Suppressor macrophage treated with lipopolysaccharide for 1 hour (primary cell): Measurements from ENCODE around the gene VPS35.
"Not testable (repeated sequence)": the region's sequence is repeated elsewhere in the genome, so short reads cannot be mapped to it uniquely, and the experiment has no call there.

Source experiments
- DNase-seq, 3 donors: peaks; one replicate each; pipeline ENCODE4 v3.0.0-alpha.2; 2020 to 2022

VPS35 gene

DNA sequence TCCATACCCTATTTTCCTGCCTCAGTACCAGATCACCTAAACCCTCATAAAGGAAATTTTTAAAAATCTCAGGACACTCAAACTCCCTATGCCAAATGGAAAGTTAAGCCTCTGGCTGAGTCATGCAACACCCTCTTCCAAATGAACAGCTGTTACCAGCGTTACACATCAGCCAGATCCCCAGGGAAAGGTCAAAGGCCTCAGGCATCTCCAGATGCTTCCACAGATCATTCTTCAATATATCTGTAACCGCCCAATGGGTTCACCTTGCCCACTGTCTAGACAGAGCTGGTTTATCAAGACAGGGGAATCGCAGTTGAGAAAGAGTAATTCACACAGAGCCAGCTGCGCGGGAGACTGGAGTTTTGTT, 38.7 kb downstream of the VPS35 start:
- no peak for DNase-seq

DNA sequence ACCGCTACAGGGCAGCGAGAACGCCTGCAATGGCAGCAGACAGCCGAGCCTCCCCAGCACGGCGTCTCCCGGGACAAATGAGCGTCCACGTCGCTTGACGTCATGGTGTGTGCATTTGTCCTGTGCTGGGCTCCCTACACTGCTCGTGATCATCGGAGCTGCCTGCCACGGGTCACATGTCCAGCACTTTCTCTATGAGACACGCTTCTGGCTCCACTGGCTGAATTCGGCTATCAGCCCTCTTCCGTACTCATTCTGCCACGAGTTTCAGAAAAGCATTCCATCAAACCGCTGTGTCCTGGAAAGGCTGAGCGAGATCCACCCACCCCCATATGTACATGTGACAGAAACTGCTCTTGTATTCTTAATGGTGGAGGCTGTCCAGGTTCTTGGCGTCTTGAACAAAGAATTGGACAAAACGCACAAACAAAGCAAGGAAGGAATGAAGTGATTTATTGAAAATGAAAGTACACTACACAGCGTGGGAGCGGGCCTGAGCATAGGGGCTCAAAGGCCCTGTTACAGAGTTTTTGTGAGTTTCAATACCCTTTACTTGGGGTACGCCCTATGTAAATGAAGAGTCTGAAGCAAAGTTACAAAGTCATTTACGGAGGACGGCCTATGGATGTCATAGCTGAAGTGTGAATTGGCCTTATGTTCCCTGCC, 39.3 kb downstream of the VPS35 start:
- DNase-seq = no peak

DNA sequence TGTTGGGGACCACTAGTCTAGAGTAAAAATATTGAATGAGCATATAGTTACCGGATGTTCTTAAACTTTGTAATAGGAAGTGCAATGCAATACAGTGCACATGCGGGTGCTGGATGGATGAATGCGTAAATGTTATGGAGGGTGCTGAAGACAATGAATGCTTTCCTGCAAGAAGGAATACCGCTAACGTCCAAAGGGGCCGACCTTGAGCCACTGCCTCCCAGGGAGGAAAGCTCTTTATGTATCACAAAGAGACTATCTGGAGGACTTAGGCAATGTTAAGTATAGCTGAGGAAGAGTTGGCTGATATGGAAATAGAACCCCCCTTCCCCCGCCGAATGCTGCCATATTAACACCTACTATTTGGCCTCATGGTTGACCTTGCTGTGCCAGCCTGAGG, 40.3 kb downstream of the VPS35 start:
- DNase-seq = no peak

DNA sequence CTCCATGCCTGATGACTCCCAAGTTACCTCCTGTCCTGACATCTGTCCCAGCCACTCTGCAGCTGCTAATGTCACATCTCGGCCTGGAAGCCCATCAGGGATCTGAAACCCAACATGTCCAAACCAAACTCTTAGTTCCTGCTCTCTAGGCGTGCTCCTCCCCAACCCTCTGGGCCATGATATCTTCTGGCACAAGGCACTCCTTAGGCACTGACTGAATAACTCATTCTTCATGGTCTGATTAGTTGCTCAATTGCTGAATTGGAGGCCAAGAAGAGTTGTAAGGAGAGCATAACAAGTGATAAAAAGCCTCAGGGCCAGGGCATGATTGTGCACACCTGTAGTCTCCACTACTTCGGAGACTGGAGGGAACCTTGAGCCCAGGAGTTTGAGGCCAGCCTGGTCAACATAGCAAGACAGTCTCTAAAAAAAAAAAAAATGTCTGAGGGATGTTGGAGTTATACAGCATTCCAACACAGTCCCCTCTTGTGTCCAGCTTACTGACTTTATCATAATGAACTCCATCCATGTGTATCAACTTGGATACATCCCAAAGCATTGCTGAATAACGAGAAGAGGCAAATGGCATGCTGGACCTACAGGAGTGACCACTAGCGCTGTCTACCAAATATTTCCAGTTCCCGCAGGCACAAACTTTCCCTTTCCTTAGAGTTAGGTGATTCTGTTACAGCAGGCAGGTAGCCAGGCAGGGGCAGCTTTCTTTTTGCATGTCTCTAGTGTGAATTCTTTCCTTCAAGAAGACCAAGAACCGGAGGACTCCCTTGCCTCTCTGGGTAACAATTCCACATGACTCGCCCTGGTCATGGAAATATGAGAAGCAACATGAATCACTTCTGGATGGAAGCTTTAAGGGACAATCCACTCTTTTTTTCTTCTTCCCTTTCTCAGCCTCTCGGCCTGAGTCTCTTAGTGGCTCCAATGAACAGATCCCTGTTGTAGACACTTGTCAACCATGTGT, 49.7 kb downstream of the VPS35 start:
- DNase-seq = peak in 1 of 3 donors; percentile 19

DNA sequence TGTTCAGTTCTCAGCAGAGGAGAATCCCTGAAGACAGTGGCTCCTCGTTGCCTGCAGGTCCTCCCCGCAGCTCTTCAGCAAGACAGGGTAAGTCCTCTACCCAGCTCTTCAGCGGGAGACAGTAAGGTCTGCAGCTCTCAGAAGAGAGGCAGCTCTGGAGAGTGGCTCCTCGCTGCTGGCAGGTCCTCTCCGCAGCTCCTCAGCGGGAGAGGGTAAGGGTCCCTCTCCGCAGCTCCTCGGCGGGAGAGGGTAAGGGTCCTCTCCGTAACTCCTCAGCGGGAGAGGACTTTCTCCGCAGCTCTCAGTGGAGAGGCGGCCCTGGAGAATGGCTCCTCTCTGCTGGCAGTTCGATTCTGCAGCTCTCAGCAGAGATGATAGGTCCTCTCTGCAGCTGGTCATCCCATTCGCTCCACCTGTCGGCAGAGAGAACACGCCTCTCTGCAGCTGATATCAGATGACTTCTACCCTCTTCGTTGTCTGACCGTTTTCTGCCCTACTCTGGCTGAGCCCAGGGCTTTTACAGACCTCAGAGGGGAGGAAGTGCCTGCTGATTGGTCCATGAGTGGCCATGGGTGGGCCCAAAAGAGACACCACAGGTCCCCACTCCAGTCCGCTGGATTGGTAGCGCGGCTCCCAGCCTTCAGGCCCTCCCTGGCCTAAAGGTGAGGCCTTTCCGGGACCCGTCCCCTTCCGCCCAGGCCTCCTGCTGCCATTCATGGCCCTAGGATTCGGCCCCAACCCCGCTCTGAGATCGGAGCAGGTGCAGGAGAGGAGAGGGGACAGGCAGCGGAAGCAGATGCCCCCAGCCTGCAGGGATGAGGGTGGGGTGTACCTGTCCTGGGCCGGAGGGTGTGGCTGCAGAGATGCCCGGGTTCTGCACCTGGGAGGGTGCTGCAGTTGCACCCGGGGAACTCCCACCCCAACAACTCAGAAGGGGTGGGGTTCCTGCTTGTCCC, 55.9 kb downstream of the VPS35 start:
- DNase-seq = no peak

- DNase-seq = peak in 2 of 3 donors; percentile 22 to 24
These were observed 59.4 kb downstream of the VPS35 start for GRCh38 chr16:46629331-46630219.

DNA sequence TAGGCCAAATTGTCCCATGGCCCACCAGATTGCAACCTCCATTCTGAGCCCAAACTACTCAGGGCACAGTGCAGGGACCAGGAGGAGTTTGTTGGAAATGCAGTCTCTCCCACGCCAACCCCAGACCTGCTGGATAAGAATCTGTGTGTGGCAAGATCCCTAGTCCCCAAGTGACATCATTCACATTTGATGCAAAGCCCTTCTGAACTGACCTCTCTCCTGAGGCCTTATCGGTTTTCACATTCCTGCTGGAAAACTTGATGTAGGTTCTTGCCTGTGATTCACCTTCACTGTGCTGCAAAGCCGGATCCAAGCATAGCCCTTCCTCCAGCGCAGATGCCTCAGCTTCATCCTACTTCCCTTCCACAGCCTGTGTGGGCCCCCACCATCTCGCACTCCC, 61.2 kb downstream of the VPS35 start:
- no peak for DNase-seq

DNA sequence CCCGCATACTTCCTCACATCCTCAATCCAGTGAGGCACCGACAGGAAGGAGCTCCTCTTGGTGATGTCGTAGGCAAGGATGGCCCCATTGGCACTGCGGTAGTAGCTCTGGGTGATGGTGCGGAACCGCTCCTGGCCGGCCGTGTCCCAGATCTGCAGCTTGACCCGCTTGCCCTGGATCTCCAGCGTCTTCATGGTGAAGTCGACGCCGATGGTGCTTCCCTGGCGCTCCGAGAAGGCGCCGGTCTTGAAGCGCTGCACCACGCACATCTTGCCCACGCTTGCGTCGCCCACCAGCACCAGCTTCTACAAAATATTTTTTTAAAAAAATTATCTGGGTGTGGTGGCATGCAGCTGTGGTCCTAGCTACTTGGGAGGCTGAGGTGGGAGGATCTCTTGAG, 62.3 kb downstream of the VPS35 start:
- not testable (repeated sequence) for DNase-seq

DNA sequence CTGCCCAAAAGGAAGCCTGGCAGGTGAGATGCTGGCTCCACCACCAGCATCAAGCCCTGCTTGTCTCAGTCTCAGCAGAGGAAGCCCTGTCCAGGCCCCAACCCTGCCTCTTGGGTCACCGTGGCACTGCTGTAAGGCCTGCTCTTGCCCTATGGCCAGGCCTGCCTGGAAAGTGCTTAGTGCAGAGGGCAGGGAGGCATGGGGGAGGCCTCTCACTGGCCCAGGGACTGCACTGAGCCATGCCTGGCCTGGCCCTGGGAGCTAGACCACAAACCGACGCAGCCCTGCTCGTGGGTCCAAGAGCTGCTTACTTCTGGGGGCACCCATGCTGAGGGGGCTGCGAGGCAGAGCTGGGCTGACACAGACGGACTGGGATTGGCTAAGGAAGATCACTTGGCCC, 64.1 kb downstream of the VPS35 start:
- not testable (repeated sequence) for DNase-seq

DNA sequence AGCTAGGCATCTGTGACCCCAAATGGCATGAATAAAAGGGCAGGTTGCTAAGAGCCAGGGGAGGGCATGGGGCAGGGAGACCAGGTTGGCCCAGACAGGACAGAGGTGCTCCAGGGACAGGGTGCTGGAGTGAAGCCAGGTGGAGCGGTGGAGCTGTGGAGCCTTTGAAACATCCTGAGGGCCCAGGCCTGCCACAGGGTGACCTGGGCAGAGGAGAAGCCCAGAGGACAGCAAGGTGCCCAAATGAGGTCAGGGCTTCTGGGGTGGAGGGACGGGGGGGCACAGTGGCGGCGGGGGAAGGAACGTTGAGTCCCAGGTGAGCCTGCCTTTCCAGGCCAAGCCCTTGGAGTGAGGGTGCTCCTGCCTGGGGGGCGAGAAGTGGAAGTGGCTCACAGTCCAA, 65.3 kb downstream of the VPS35 start:
- not testable (repeated sequence) for DNase-seq

DNA sequence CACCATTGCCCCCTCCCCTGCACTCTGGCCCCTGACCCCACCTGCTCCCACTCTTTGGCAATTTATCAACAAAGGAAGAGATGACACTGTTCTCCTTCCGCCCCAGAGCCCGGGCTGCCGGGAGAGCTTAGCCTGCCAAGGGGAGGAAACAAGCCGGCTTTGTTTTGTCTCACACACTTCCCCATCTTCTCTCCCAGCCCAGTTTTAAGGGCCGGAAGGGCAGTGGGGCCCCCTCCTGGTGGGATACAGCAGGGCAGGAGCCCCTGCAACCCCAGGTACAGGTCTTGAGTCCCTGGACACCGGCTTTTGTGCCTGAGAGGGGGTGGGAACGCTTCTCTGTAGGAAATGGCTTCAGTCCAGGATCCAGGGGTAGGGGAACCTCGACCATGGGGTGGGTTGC, 65.7 kb downstream of the VPS35 start:
- not testable (repeated sequence) for DNase-seq

DNA sequence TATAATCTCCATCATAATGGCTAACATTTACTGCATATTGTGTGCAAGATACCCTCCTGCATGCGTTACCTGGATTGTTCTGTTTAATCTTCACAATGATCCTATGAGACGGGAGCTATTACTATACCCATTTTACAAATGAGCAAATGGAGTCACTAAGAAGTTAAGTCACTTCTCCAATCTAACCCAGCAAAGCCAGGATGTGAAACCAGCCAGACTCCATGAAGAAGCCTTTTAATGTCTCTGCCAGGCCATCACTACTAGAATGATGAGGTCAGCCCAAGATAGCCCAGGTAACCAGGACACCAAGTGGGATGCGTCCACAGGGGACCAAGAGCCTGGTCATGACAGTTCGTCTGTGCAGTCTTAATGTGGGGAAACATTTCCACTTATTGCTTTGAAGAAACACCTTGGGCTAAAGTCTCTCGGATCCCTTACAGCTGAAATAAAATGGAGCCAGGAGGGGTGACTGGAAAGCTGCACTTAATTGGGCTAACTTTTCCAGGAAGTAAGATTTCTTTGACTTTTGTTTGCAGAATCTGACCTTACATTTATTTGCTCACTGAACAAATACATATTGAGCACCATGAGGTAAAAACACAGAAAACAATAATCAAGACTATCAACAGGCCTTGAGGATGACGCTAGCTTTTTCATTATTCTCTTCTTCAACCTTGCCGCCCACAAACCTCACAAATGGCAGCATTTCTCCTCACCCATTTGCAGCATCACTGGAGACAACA, 66.9 kb downstream of the VPS35 start:
- peak in 1 of 3 donors; percentile 5 for DNase-seq

DNA sequence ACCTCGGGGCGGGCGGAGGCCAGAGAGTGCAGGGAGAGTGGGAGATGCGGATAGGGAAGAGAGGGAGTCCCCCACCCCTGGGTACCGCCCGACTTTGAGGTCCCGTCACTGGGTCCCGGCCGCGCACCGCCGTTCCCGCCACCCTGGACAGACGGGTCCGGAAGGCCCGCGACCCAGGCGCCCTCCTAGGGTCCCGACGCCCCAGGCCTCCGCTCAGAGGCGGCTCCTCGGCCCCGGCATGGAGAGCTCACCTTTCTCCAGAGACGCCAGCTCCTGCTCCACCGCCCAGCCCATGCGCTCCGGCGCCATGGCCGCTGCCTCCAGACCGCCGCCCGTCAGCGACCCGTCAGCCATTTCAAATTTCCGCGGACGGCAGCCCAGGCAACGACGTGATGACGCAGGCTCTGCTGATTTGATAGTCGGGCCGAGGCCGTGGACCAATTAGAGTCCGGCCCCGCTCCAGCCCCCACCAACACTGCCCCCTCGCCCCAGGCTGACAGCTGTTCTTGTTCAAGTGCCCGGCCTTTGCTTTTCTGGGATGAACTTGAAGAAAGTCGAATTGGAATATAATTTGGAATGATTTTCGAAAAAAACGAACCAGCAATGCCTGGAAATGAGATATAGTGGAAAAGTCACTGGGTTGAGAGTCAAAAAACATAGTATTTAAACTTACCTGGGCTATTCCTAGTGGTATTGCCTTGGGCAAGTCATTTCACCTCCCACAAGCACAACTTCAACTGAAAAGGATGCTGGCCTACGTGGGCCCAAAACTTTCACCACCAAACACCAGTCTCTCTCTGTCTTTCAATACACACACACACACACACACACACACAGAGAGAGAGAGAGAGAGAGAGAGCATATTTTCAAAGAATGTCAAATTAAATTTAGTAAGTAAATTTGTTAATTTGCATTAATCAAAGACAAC, 67.7 kb downstream of the VPS35 start, which contains the start of gene SHCBP1:
TSS of gene SHCBP1 (minus strand) at position 374 of the 928 bp plus-strand sequence. CDS start at position 354, 20 bp downstream.
- DNase-seq = peak; percentile 89 to 91 (median 90)

GRCh38 chr16:46620266-46621005, 68.5 kb downstream of the VPS35 start:
- DNase-seq = peak in 2 of 3 donors; percentile 21 to 35

- DNase-seq = no peak
These were observed 70.5 kb downstream of the VPS35 start for GRCh38 chr16:46618516-46618915.

GRCh38 chr16:46614006-46614405, 75.0 kb downstream of the VPS35 start:
- no peak for DNase-seq

GRCh38 chr16:46613352-46613751, 75.6 kb downstream of the VPS35 start:
- DNase-seq = no peak

DNA sequence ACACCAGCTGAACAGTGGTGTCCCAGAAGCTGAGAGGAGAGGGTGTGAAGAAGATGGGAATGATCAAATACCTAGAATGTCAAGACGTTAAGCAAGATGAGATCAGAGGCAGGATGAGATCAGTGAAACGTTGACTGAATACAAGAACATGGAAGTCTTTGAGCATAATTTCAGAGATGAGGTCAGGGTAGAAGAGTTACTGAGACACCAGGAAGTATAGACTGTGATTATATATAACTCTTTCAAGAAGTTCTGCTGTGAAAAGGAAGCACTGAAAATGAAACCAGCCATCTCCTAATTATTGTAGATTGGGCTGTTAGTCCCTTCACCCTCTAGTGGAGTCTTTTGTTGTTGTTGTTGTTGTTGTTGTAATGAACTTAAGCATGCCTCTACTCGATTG, 76.9 kb downstream of the VPS35 start:
- peak; percentile 13 to 39 (median 34) for DNase-seq

DNA sequence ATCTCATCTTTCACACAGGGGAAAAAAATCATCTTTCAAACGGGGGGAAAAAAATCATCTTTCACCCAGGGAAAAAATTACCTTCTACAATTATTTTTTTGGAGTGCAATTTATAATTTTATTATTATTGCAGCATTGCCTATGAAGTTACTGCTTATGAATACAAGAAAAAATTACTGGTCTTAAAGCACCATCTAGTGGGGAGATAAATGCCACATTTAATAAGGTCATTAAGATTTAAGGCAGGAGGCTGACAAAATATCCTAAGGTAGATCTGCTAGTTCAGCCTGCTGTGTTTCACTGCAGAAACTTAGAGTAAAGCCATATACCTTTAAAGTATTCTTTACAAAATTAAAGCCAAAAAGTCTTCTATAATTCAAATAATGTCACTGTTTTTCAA, 81.4 kb downstream of the VPS35 start:
- DNase-seq = peak; percentile 30 to 75 (median 64)
